GM03348 (cell line): ENCODE measurements around the gene CCDC192.
"Not testable (repeated sequence)": the region's sequence is repeated elsewhere in the genome, so short reads cannot be mapped to it uniquely, and the experiment has no call there.

Experiments
- DNase-seq: peaks from one replicate; pipeline ENCODE4 v3.0.0; 2012; ENCODE audit warnings: low spot score

CCDC192 gene

DNA sequence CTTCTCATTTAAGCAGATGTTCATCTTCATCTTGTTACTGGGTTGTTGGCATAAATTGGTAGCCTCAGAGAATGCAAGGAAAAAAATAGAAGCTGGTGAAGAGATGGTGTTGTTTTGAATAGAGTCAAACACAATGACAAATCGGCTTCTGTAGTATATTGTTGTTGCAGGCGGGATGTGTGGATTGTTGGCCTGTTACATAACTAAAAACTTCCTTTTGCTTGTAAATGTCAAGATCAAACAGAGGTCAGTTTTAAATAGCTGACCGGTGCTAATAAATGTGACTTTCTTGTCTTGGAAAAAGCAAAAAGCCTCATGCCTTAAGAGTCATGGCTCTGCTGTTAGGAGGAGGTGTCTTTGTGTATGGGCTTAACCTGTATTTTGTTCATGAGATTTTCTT lies 59.2 kb downstream of the CCDC192 start:
- DNase-seq, result no peak

DNA sequence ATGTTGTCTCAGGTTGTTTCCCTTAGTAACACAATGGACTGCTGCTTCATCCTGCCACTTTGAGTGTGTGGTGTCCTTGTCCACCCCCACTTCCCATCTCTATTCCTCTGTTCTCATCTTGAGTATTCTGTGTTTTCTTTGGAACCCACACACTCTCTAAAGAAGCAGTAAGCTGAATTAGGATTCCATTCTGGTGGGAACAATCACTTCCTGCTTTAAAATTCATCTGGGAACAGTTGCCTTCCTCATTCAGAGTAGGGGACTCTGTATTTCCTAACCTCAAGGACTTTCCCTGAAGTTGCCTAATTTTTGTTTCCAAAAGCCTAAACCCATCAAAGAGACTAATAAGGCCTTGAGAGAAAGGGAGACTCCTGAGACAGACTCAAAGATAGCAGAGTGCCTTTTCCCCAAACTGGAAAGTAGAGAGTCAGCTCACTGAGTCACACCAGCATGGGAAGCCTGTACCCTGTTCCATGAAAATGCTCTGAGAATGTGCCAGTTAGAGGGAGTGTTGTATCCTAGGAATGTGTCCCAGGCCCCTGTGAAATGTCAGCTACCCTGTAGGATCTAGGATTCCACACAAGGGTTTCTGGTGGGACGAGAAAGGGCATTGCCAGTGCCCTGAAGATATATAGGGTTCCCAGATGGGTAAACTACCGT lies 63.6 kb downstream of the CCDC192 start:
- DNase-seq, result no peak

DNA sequence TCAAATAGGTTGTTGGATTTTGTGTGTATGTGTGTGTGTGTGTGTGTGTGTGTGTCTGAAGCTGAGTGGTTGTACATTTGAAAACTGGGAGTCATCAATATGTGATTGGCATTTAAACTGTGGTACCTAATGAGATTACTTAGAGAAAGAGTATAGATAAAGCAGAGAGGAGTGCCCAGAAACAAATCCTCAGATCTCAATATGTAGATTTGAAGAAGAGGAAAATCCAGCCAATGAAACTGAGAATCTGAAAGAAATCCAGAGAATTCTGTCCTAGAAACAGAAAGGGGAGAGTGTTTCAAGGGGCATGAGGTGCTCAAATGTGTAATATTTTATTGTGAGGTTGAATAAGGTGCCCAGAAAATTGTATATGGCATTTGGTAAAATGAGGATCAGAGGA lies 66.2 kb downstream of the CCDC192 start:
- DNase-seq, result no peak

DNA sequence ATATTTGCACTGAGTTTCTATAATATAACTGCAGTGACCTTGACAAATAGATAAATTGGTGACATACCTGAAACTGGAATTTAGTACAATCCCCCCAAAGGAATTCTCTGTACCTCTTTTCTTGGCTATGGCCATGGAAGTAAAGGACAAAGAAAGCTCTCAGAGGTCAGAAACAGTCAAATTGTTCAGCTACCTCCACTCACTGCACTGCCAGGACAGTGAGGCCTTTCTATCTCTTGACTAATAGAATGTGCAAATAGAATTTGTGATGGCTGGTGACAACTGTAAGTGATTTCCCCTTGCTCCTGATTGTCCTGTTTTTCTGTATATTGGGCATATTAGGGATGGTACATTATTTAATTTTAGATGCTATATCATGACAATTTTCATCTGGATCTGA lies 67.1 kb downstream of the CCDC192 start:
- DNase-seq, result no peak

DNA sequence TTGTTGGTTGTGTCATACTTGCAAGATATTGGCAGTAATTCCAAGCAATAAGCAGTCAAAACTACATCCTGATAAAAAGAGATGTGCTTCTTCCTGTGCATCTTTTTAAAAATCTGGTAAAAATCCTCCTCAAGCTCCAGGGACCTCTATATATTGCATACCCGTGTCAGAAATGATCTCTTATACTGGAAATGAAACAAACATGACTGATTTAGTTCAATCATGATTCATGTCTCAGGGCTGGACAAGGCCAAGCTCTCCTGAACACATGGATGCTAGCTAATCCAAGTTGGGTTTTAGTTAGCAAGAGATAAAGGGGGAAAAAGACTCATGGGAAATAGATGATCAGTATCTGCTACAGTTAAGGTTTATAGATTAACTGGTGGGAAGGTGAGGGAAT lies 69.3 kb downstream of the CCDC192 start:
- no peak for DNase-seq

DNA sequence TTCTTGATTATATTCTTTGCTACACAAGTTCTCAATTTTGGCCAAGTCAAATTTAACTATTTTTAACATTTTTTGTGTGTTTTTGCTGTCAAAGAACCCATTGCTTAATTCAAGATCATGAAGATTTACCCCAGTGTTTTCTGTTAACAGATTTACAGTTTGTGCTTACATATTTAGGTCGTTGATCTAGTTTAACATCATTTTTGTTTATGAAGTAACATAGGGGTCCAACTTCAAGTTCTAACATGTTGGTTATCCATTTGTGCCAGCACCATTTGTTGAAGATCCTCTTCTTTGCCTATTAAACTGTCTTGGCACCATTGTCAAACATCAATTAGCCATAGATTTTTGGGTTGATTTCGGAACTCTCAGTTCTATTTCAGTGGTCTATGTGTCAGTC lies 71.0 kb downstream of the CCDC192 start:
- no peak for DNase-seq

DNA sequence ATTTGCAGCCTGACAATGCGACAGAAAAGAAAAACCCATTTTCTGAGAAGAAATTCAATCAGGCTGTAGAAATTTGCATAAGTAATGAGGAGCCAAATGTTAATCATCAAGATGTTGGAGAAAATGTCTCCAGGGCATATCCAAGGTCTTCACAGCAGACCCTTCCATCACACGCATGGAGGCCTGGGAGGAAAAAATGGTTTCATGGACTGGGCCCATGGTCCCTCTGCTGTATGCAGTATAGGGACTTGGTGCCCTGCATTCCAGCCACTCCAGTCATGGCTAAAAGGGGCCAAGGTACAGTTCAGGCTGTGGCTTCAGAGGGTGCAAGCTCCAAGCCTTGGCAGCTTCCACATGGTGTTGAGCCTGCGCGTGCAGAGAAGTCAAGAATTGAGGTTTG lies 73.3 kb downstream of the CCDC192 start:
- no peak for DNase-seq

DNA sequence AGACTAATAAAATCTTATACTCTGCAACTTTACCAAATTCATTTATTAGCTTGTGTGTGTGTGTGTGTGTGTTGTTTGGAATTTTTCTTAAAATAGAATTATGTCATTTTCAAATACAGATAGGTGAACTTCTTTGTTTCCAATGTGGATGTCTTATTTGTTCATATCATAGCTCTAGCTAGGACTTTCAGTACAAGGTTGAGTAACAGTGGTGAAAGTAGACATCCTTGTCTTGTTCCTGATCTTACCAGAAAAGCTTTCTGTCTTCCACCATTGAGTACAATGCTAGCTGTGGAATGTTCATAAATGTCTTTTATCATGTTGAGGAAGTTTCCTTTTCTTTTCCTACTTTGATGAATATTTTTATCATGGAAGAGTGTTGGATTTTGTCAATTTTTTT lies 74.8 kb downstream of the CCDC192 start:
- no peak for DNase-seq

DNA sequence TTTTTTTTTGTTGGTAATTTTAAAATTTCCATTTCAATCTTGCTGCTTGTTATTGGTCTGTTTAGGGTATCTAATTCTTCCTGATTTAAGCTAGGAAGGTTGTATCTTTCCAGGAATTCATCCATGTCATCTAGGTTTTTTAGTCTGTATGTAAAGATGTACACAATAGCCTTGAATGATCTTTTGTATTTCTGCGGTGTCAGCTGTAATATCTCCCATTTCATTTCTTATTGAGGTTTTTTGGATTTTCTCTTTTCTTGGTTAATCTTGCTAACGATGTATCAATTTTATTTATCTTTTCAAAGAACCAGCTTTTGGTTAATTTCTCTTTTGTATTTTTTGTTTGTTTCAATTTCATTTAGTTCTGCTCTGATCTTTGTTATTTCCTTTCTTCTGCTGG lies 79.3 kb downstream of the CCDC192 start:
- DNase-seq, result not testable (repeated sequence)

DNA sequence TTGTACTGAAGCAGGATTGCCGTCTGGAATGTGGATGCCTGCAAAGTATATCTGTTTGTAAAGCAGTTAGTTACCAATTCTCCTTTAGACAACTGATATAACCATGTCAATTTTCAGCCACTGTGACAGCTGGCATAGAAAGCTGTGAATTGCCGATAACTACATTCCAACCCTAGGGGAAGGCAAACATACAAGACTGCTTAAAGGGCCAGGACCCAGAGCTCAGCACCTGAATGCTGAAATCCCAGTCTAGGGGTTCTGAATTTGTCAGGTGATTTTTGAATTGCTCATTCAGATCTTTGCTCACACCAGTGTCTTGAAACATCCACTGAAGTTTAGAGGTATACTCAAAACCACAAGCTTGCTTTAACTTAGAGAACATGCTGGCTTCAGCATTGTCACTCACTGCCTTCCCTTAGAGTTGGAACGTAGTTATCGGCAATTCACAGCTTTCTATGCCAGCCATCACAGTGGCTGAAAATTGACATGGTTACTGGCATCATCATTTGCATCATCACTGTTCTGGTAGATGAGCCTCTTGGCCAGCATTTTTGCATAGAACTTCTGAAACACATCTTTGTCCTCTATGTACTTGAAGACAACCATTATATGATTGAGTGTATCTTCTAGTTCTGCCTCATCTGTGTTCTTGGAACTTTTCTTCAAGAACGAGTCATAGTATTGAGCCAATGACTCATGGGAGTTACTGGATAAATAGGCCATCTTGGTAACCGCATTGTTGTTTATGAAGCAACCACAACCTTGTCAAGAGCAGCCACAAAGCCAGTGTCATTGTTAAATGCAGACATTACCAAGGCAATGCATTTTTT lies 82.1 kb downstream of the CCDC192 start:
- DNase-seq, result peak; percentile 73

DNA sequence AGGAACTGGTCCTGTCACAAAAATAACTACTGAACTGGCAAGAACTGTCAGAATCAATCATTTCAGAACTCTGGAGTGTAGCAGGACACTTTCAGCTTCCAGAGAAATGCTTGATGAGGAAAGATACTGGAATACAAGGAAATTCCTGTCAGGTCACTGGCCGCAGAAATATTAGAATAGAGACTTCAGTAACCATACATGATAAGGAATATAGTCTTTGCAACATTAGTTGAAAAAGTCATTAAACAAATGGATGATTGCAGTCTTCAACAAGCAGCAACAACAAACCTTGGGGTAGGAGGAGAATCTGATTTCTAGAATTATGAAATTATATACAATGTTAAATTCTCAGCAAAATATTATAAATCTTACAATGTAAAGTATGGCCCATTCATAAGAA lies 88.2 kb downstream of the CCDC192 start:
- no peak for DNase-seq

DNA sequence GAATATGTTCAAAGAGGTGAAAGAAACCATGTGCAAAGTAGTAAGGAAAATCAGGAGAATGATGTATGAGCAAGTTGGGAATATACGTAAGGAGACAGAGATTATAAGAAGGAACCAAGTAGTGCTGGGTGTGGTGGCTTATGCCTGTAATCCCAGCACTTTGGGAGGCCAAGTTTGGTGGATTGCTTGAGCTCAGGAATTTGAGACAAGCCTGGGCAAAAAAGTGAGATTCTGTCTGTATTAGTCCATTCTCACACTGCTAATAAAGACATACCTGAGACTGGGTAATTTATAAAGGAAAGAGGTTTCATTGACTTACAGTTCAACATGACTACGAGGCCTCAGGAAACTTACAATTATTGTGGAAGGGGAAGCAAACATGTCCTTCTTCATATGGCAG lies 88.7 kb downstream of the CCDC192 start:
- not testable (repeated sequence) for DNase-seq

DNA sequence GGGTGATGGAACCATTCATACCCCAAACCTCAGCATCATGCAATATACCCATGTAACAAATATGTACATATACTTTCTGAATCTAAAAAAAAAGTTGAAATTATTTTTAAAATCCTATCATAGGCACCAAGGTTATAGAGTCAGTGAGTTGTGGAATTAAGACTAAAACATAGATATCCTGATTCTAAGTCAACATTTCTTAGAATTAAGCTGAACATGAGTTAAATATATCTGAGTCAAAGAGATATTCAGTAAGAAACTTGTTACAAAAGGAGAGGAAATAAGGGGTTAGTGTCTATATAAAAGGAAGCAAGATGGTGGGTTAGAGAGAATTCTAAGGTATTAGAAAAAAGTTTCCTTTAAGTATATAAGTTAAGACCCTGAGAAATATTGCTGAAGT lies 89.9 kb downstream of the CCDC192 start:
- DNase-seq, result no peak

DNA sequence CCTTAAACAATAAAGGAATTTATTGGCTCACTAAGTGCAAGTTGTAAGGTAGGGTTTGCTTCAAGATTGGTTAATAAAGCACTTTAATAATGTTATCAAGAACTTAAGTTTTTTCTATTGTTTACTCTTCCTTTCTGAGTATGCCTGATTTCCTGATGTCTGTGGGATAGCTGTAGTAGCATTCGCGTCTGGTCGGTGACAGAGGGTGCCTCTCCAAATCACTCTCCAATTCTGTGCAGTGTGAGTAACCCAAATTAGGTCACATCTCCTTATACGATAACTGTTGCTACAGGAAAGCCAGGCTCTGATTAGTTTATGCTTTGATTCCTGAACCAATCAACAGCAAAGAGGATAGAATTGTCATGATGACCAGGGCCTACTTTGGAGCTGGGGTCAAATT lies 90.7 kb downstream of the CCDC192 start:
- DNase-seq, result no peak

DNA sequence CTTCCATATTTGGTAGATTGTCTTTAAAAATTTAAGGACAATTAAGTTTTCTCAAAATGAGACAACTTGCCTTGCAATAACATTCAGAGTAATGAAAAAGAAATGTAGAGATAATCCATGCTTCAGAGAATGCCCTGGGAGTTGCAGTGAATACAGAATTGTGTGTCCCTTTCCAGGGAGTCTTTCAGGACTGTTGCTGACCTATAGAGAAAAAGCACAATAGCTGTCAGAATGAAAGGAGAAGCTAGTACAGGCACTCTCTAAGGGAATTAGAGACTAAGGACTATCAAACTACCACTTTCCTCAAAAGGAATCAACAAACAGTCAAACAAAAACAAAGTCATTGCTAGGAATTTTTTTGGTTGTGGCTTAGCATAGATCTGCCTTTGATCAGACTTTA lies 93.0 kb downstream of the CCDC192 start:
- no peak for DNase-seq

DNA sequence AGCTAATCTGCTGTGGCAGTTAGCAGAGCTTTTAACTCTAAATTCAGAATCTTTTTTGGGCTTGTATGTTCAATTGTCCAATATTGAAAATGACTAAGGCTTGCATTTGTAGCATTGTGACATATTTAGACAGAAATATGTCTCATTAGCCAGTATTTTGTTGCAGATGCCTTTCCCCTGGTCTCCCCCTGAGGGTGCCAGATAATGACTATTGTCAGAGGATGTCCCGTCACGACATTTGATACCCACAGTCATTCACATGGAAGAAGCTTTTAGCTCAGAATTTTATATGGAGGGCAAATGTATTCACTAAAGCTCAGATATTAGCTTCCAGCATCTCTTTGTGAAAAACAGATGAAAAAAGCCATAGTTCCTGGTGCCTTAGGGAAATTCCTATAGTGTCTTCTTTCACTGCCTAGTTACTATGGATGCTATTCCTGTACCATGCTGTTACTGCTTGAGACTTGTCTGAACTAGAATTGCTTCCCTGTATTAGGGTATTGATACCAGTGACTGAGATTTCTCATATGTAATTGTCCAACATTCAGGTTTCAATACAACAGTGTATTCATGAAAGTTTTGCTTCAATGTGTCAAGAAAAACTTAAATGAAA lies 96.2 kb downstream of the CCDC192 start:
- DNase-seq, result no peak

DNA sequence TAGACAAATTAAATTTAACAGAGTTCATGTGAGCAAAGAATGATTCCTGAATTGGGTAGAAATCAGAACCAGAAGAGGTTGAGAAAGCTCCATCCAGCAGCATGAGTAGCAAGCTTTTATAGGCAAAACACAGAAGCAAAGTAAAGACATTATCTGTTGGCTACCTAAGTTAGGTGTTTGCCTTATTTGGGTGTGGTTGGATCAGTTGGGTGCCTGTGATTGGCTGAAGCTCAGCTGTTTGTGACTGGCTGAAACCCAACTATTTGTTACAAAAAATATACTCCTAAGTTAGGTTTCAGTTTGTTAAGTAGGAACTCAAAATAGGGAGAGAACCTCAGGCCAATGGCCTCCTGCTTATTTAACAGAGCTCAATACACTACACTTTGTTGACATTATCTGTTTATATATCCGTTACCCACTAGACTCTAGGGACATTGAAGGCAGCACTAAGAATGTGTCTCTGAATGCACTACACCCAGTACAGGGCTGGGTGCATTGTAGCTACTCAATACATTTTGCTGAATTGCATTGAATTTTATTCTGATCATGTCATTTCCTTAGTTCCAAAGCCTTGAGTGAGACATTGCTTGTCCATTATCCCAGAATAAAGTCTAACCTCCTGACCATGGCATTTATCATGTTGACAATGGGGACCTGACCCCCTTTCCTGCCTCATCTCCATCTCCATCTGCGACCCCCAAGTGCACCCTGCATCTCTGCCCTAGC lies 98.7 kb downstream of the CCDC192 start:
- DNase-seq, result peak; percentile 55

DNA sequence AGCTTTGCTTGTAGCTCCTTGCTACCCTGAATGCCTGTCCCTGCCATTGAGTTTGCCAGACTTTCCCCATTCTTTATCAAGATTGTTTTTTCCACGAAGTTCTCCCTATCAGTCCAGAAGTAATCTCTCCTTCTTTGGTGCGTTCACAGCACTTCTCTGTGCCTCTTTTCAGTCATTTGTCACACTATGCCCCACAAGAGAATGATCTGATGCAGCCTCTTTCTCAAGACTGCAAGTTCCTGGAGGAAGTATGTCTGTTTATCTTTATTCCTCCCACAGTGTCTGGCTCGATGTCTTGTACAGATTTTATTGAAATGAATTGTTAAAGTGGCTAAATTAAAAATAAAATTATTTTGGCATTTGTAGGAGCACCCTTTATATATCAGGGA lies 99.3 kb downstream of the CCDC192 start:
- peak; percentile 47 for DNase-seq

DNA sequence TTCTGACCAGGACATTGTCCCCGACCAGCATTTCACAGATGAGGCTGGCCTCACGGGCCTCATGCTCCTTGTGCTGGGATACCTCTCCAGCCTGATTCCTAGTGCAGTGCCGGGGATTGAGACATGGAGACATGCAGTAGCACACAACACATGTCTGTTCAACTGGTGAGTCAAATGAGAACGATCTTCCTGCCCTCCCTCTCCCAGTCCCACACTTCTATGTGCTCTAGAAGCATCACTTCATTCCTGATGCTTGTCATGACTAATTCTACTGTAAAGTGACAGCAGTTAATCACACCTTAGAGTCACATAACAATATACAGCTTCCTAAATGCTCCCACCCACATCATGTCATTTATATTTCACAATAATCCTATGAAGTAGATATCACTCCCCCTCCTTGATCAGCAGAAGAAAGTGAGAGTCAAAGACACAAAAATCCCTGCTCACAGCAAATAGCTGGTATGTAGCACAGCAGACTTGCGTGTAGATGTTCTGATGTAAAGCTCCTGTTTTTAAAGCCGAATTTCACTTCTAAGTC lies 101.8 kb downstream of the CCDC192 start:
- peak; percentile 41 for DNase-seq

DNA sequence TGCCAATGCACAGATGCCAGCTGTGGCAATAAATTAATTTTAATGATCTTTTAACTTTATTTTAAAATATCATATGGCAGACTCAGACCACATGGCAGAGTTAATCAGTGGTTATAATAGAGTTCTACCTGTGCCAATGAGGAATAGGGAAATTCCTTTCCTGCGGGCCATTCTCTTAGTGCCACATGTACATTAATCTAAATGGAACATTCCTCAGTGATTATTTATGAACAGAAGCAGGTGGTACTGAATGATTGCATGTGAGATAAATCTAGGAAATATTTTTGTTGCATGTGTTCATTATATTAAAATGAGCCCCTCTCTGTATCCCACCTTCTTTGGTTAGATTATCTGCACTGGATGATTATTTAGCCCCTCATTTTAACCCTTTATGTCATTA lies 102.3 kb downstream of the CCDC192 start:
- DNase-seq, result no peak

DNA sequence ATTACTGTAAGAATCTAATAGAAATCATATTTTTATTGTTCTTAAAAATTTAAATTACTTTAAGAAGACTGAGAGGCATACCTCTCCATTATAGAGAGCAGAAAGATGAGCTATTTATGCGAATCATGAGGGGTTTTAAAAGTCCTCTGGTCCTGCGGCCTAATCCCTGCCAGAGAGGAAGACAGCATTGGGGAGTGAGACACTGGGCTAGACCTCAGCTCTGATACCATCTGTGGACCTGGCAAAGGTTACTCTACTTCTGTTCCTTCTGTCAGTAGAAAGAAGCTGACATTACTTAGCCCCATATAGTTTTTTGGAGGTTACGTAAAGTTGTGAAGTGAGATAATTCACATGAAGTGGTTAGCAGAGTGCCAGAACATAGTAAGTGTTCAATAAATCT lies 103.6 kb downstream of the CCDC192 start:
- no peak for DNase-seq

DNA sequence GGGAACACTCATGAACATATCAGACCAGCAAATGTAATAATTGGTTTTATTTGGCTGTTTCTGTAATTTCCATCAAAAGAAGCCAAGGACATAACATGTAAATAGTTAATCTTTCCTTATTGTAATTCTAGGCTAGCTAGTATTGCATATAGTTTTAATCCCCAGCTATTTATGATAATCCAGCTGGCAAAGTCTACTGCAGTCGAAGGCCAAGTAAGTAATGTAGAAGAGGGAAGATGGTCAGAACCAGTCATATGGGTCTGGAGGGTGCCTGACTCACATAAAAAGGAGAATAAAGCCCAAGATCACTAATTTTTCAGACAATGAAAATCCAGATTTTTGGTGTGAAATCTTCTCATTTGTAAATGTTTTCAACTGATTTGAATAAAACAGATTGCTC lies 106.3 kb downstream of the CCDC192 start:
- DNase-seq, result no peak
